DND-41 (cell line): ENCODE data around the gene LMO1.

ENCODE experiments used
- CTCF ChIP-seq: IDR thresholded peaks from 2 replicates; pipeline ENCODE4 v1.5.1; 2012; ENCODE audit warnings: borderline replicate concordance, low read length, moderate library complexity, mild to moderate bottlenecking; ENCODE audit not compliant: poor library complexity, severe bottlenecking; ENCODE audit errors: extremely low read depth
- EZH2 ChIP-seq: IDR thresholded peaks from 3 replicates; pipeline ENCODE4 v1.6.1; 2012; ENCODE audit warnings: borderline replicate concordance, low read depth, mild to moderate bottlenecking, moderate library complexity, low read length, inconsistent platforms; ENCODE audit not compliant: severe bottlenecking

- TF ChIP-seq EZH2 (no peak), CTCF (no peak)
Measured at GRCh38 chr11:8239040-8239439, 24.6 kb downstream of the LMO1 start.
